ENCODE data around the gene UST.
"Not testable (repeated sequence)": the region's sequence is repeated elsewhere in the genome, so short reads cannot be mapped to it uniquely, and the experiment has no call there.

Gene UST

GRCh38 chr6:148893481-148893880 is 146.7 kb downstream of the UST start:
- Histone ChIP-seq H3K27ac (no peak overlapping the region), H3K4me1 (peaks cover 8 to 30% (median 19%) of the 10 kb centered on the region in 10 experiments; a peak in 19 of 20 replicates), H3K36me3 (peaks cover 0 to 62% (median under 1%) of the 10 kb centered on the region in 11 experiments; a peak in 8 of 22 replicates), H3K4me3 (no peak overlapping the region), H3K9me3 (replicated peaks in 1 of 11) (peaks cover 0 to 9% (median 2%) of the 10 kb centered on the region in 11 experiments; a peak in 5 of 22 replicates), H4K20me1 (no peaks in the 10 kb centered on the region; a peak in 1 of 22 replicates), H3K4me2 (no peak overlapping the region), H3K9ac (no peak overlapping the region), H3K27me3 (no peaks in the 10 kb centered on the region)
- TF ChIP-seq Cebpa-rat (IDR thresholded peaks at IDR 0.05): no peak

GRCh38 chr6:148898376-148899014 is 151.7 kb downstream of the UST start:
- Histone ChIP-seq H3K36me3 (peaks cover 0 to 40% (median 7%) of the 10 kb centered on the region in 11 experiments; a peak in 12 of 22 replicates), H3K27ac (no peak overlapping the region), H3K27me3 (no peaks in the 10 kb centered on the region), H3K4me2 (peak overlapping the region in 6 of 11 experiments; percentile 3 to 50 (median 16); a peak in 9 of 22 replicates), H3K9me3 (replicated peaks in 1 of 11) (peaks cover 13 to 25% (median 18%) of the 10 kb centered on the region in 11 experiments), H4K20me1 (no peaks in the 10 kb centered on the region; a peak in 1 of 22 replicates), H3K4me1 (peaks cover 0 to 18% (median 8%) of the 10 kb centered on the region in 10 experiments; a peak in 11 of 20 replicates), H3K9ac (no peak overlapping the region), H3K4me3 (no peak overlapping the region)
- no peak for TF ChIP-seq Cebpa-rat (IDR thresholded peaks at IDR 0.05)

GRCh38 chr6:148904896-148905870 is 158.4 kb downstream of the UST start:
- H3K9ac ChIP-seq: no peak overlapping the region
- 0 out of 20 replicates have a peak, but pooled peaks cover 0 to 7% (median 0%) of the 10 kb centered on the region in 10 experiments for H3K4me1 ChIP-seq
- H3K36me3 ChIP-seq: peaks cover 0 to 20% (median 4%) of the 10 kb centered on the region in 11 experiments; a peak in 11 of 22 replicates
- no peaks in the 10 kb centered on the region for H3K27me3 ChIP-seq
- no peak overlapping the region for H3K4me2 ChIP-seq
- peaks cover 5 to 13% (median 9%) of the 10 kb centered on the region in 11 experiments; a peak in 21 of 22 replicates for H3K9me3 ChIP-seq (replicated peaks in 1 of 11)
- no peak overlapping the region for H3K4me3 ChIP-seq
- H3K27ac ChIP-seq: no peak overlapping the region
- peaks cover 0 to 28% (median 0%) of the 10 kb centered on the region in 11 experiments; a peak in 3 of 22 replicates for H4K20me1 ChIP-seq
- no peak for TF ChIP-seq Cebpa-rat (IDR thresholded peaks at IDR 0.05)

GRCh38 chr6:148905901-148906300 is 159.1 kb downstream of the UST start:
- Histone ChIP-seq H3K4me1 (0 out of 20 replicates have a peak, but pooled peaks cover 0 to 7% (median 0%) of the 10 kb centered on the region in 10 experiments), H4K20me1 (peaks cover 0 to 31% (median 0%) of the 10 kb centered on the region in 11 experiments; a peak in 3 of 22 replicates), H3K27ac (no peak overlapping the region), H3K36me3 (peaks cover 0 to 13% (median 0%) of the 10 kb centered on the region in 11 experiments; a peak in 3 of 22 replicates), H3K9me3 (replicated peaks in 1 of 11) (peaks cover 0 to 6% (median 2%) of the 10 kb centered on the region in 11 experiments; a peak in 13 of 22 replicates), H3K27me3 (no peaks in the 10 kb centered on the region), H3K4me2 (no peak overlapping the region), H3K9ac (no peak overlapping the region), H3K4me3 (no peak overlapping the region)
- no peak for TF ChIP-seq Cebpa-rat (IDR thresholded peaks at IDR 0.05)

- Histone ChIP-seq H3K4me1 (0 out of 20 replicates have a peak, but pooled peaks cover 0 to 7% (median 0%) of the 10 kb centered on the region in 10 experiments), H3K4me3 (no peak overlapping the region), H3K27me3 (no peaks in the 10 kb centered on the region), H4K20me1 (peaks cover 0 to 31% (median 0%) of the 10 kb centered on the region in 11 experiments; a peak in 3 of 22 replicates), H3K9ac (no peak overlapping the region), H3K4me2 (no peak overlapping the region), H3K27ac (no peak overlapping the region), H3K9me3 (replicated peaks in 1 of 11) (peaks cover 0 to 4% (median 0%) of the 10 kb centered on the region in 11 experiments; a peak in 2 of 22 replicates), H3K36me3 (peaks cover 0 to 11% (median 0%) of the 10 kb centered on the region in 11 experiments; a peak in 2 of 22 replicates)
- no peak for TF ChIP-seq Cebpa-rat (IDR thresholded peaks at IDR 0.05)
These were observed 159.6 kb downstream of the UST start for GRCh38 chr6:148906386-148906785.

GRCh38 chr6:148907573-148907972 is 160.7 kb downstream of the UST start:
- Histone ChIP-seq H3K9me3 (replicated peaks in 1 of 11) (peaks cover 0 to 2% (median 0%) of the 10 kb centered on the region in 11 experiments; a peak in 1 of 22 replicates), H4K20me1 (peaks cover 0 to 31% (median 0%) of the 10 kb centered on the region in 11 experiments; a peak in 3 of 22 replicates), H3K36me3 (peaks cover 0 to 18% (median 0%) of the 10 kb centered on the region in 11 experiments; a peak in 2 of 22 replicates), H3K9ac (no peak overlapping the region), H3K4me1 (peaks cover 0 to 7% (median 0%) of the 10 kb centered on the region in 10 experiments; a peak in 3 of 20 replicates), H3K27ac (no peak overlapping the region), H3K4me2 (no peak overlapping the region), H3K27me3 (no peaks in the 10 kb centered on the region), H3K4me3 (no peak overlapping the region)
- no peak for TF ChIP-seq Cebpa-rat (IDR thresholded peaks at IDR 0.05)

- peaks cover 0 to 6% (median 0%) of the 10 kb centered on the region in 10 experiments; a peak in 3 of 20 replicates for H3K4me1 ChIP-seq
- peaks cover 0 to 42% (median 0%) of the 10 kb centered on the region in 11 experiments; a peak in 6 of 22 replicates for H3K36me3 ChIP-seq
- no peak overlapping the region for H3K27ac ChIP-seq
- H3K9ac ChIP-seq: no peak overlapping the region
- H3K9me3 ChIP-seq (replicated peaks in 1 of 11): peaks cover 8 to 29% (median 14%) of the 10 kb centered on the region in 11 experiments
- peaks cover 0 to 14% (median 0%) of the 10 kb centered on the region in 11 experiments; a peak in 3 of 22 replicates for H4K20me1 ChIP-seq
- no peak overlapping the region for H3K4me3 ChIP-seq
- TF ChIP-seq Cebpa-rat (IDR thresholded peaks at IDR 0.05): no peak
- H3K27me3 ChIP-seq: no peaks in the 10 kb centered on the region
- H3K4me2 ChIP-seq: no peak overlapping the region
These were observed 165.4 kb downstream of the UST start for GRCh38 chr6:148912252-148912651.

- no peak for TF ChIP-seq Cebpa-rat (IDR thresholded peaks at IDR 0.05)
- Histone ChIP-seq H4K20me1 (peaks cover 0 to 7% (median 0%) of the 10 kb centered on the region in 11 experiments; a peak in 3 of 22 replicates), H3K9me3 (replicated peaks in 1 of 11) (peaks cover 18 to 38% (median 27%) of the 10 kb centered on the region in 11 experiments), H3K36me3 (peaks cover 0 to 70% (median 3%) of the 10 kb centered on the region in 11 experiments; a peak in 12 of 22 replicates), H3K4me3 (no peak overlapping the region), H3K4me2 (no peak overlapping the region), H3K27ac (no peak overlapping the region), H3K9ac (no peak overlapping the region), H3K4me1 (peaks cover 0 to 6% (median 0%) of the 10 kb centered on the region in 10 experiments; a peak in 3 of 20 replicates), H3K27me3 (no peaks in the 10 kb centered on the region)
These were observed 169.0 kb downstream of the UST start for GRCh38 chr6:148915810-148916209.

- not testable (repeated sequence) for H4K20me1 ChIP-seq, H3K4me3 ChIP-seq, H3K27ac ChIP-seq, H3K27me3 ChIP-seq, H3K4me1 ChIP-seq, H3K9ac ChIP-seq, H3K4me2 ChIP-seq
- peaks cover 18 to 38% (median 27%) of the 10 kb centered on the region in 11 experiments for H3K9me3 ChIP-seq (replicated peaks in 1 of 11)
- peaks cover 0 to 72% (median 3%) of the 10 kb centered on the region in 11 experiments; a peak in 12 of 22 replicates for H3K36me3 ChIP-seq
These were observed 169.7 kb downstream of the UST start for GRCh38 chr6:148916485-148916884.

All from BLaER1 treated with 17β-estradiol and CSF1 and Interleukin-3, amounts not matched to agents 10 nM and 100 nM (cell line).